ENCODE measurements around the gene ANAPC1.
"Not testable (repeated sequence)": the region's sequence is repeated elsewhere in the genome, so short reads cannot be mapped to it uniquely, and the experiment has no call there.

GRCh38 chr2:111768266-111769190 is 115.5 kb downstream of the ANAPC1 start:
- TF ChIP-seq CTCF, POLR2A (IDR thresholded peaks at IDR 0.05): not testable (repeated sequence)

Data from breast epithelium (tissue), 3 donors.